HG03439 (cell line): ENCODE measurements around the gene PLCL2.

Experiments
- ATAC-seq: cut with Tn5 transposase; IDR thresholded peaks from one replicate; pipeline ENCODE4 v1.9.1; 2021; ENCODE audit warnings: mild to moderate bottlenecking, moderate library complexity; ENCODE audit not compliant: unreplicated experiment

PLCL2 gene

GRCh38 chr3:16865335-16865734, 19.4 kb upstream of the PLCL2 start:
- no peak for ATAC-seq

- ATAC-seq, result no peak
Observed at GRCh38 chr3:16866571-16866970, 18.2 kb upstream of the PLCL2 start.

- ATAC-seq, result no peak
Observed at GRCh38 chr3:16868513-16868912, 16.2 kb upstream of the PLCL2 start.

- ATAC-seq, result no peak
Observed at GRCh38 chr3:16869261-16870005, 15.3 kb upstream of the PLCL2 start.

GRCh38 chr3:16871915-16872842, 12.6 kb upstream of the PLCL2 start:
- ATAC-seq, result no peak

- no peak for ATAC-seq
Observed at GRCh38 chr3:16873872-16874271, 10.9 kb upstream of the PLCL2 start.

- no peak for ATAC-seq
Observed at GRCh38 chr3:16875876-16876550, 8.7 kb upstream of the PLCL2 start.

GRCh38 chr3:16877505-16877904, 7.2 kb upstream of the PLCL2 start:
- ATAC-seq, result no peak

- ATAC-seq, result no peak
Observed at GRCh38 chr3:16877911-16878310, 6.8 kb upstream of the PLCL2 start.

- ATAC-seq, result no peak
Observed at GRCh38 chr3:16881896-16882630, 2.7 kb upstream of the PLCL2 start.

GRCh38 chr3:16883057-16883722, 1.6 kb upstream of the PLCL2 start:
- no peak for ATAC-seq

- ATAC-seq, result no peak
Observed at GRCh38 chr3:16883723-16884083, 1.1 kb upstream of the PLCL2 start.

- peak; percentile 29 for ATAC-seq
Observed at GRCh38 chr3:16884084-16884747, 539 bp upstream of the PLCL2 start.

GRCh38 chr3:16885593-16886302, 993 bp downstream of the PLCL2 start:
- peak; percentile 37 for ATAC-seq

- no peak for ATAC-seq
Observed at GRCh38 chr3:16886303-16886683, 1.5 kb downstream of the PLCL2 start.

GRCh38 chr3:16887130-16887529, 2.4 kb downstream of the PLCL2 start:
- ATAC-seq, result no peak

GRCh38 chr3:16888356-16888755, 3.6 kb downstream of the PLCL2 start:
- ATAC-seq, result no peak

GRCh38 chr3:16888785-16889607, 4.2 kb downstream of the PLCL2 start:
- ATAC-seq, result peak; percentile 43
